ENCODE measurements around the gene SLC2A4RG.
A peak's percentile ranks its signal among the peaks of the same experiment; 100 is the strongest.

Gene SLC2A4RG

DNA sequence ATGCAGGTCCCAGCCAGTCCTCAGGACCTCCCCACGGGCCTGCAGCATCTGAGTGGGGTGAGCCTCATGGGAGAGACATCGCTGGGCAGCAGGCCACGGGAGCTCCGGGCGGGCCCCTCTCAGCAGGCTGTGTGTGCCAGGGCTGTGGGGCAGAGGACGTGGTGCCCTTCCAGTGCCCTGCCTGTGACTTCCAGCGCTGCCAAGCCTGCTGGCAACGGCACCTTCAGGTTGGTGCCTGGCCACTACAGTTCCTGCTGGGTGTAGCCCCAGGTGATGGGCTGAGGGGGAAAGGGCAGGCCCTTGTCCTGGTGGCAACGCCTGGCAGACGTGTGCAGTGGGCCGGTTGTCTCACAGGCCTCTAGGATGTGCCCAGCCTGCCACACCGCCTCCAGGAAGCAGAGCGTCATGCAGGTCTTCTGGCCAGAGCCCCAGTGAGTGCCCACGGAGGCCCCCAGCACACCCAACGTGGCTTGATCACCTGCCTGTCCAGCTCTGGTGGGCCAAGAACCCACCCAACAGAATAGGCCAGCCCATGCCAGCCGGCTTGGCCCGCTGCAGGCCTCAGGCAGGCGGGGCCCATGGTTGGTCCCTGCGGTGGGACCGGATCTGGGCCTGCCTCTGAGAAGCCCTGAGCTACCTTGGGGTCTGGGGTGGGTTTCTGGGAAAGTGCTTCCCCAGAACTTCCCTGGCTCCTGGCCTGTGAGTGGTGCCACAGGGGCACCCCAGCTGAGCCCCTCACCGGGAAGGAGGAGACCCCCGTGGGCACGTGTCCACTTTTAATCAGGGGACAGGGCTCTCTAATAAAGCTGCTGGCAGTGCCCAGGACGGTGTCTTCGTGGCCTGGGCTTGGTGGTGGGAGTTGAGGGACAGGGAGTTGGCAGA is 43.9 kb upstream of the SLC2A4RG start:
- Histone ChIP-seq H3K4me1 (ENCODE audit: insufficient read depth, low read length) (peaks cover 8% of the 10 kb centered on the region), H3K27me3 (ENCODE audit: insufficient read depth, low read length) (no peaks in the 10 kb centered on the region), H3K4me3 (ENCODE audit: low read length) (no peak overlapping the region), H3K9me3 (ENCODE audit: insufficient read depth, low read depth, low read length) (no peaks in the 10 kb centered on the region), H3K36me3 (ENCODE audit: insufficient read depth, low read length) (0 out of 2 replicates have a peak, but pooled peaks cover 6% of the 10 kb centered on the region), H3K27ac (ENCODE audit: low read depth, low read length) (no peak overlapping the region; the same call in 1 of the 2 replicates), H3K9ac (ENCODE audit: low read depth, low read length) (no peak overlapping the region)
- WGBS, result 90% methylated on average over 25 of the region's 25 CpGs

DNA sequence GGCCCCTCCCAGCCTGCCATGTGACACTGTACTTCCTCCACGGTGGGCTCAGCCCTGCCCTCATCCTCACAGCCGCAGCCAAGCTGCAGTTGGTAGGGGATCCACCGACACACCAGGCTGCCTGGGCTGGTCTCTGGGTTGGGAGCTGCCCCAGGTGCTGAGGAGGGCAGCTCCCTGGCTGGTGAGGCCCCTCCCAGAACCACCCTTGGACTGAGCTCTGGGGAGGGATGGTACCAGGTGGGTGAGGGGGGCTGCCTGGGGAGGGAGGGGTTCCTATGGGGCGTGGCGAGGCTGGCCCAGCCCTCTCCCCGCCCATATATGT is 43.3 kb upstream of the SLC2A4RG start:
- Histone ChIP-seq H3K4me3 (ENCODE audit: low read length) (peak overlapping the region; percentile 36; the same call in 1 of the 2 replicates), H3K36me3 (ENCODE audit: insufficient read depth, low read length) (0 out of 2 replicates have a peak, but pooled peaks cover 6% of the 10 kb centered on the region), H3K4me1 (ENCODE audit: insufficient read depth, low read length) (peaks cover 8% of the 10 kb centered on the region), H3K9ac (ENCODE audit: low read depth, low read length) (no peak overlapping the region), H3K27ac (ENCODE audit: low read depth, low read length) (no peak overlapping the region; the same call in 1 of the 2 replicates), H3K9me3 (ENCODE audit: insufficient read depth, low read depth, low read length) (no peaks in the 10 kb centered on the region), H3K27me3 (ENCODE audit: insufficient read depth, low read length) (no peaks in the 10 kb centered on the region)
- 49% methylated on average over 6 of the region's 6 CpGs for WGBS

DNA sequence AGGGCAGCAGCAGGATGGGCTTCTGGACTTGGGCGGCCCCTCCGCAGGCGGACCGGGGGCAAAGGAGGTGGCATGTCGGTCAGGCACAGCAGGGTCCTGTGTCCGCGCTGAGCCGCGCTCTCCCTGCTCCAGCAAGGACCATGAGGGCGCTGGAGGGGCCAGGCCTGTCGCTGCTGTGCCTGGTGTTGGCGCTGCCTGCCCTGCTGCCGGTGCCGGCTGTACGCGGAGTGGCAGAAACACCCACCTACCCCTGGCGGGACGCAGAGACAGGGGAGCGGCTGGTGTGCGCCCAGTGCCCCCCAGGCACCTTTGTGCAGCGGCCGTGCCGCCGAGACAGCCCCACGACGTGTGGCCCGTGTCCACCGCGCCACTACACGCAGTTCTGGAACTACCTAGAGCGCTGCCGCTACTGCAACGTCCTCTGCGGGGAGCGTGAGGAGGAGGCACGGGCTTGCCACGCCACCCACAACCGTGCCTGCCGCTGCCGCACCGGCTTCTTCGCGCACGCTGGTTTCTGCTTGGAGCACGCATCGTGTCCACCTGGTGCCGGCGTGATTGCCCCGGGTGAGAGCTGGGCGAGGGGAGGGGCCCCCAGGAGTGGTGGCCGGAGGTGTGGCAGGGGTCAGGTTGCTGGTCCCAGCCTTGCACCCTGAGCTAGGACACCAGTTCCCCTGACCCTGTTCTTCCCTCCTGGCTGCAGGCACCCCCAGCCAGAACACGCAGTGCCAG is 42.8 kb upstream of the SLC2A4RG start, which contains the start of gene TNFRSF6B:
TSS of gene TNFRSF6B (plus strand) at position 25 of the 729 bp plus-strand sequence. CDS start at position 141, 116 bp downstream.
- peak within 1 kb of the TSS; percentile 25; the same call in 1 of the 2 replicates for H3K27ac ChIP-seq (ENCODE audit: low read depth, low read length)
- H3K4me3 ChIP-seq (ENCODE audit: low read length), result peak within 1 kb of the TSS; percentile 36
- H3K36me3 ChIP-seq (ENCODE audit: insufficient read depth, low read length), result 0 out of 2 replicates have a peak, but pooled peaks cover 6% of the 10 kb centered on the region
- WGBS, result 70% methylated on average over 52 of the region's 52 CpGs
- H3K4me1 ChIP-seq (ENCODE audit: insufficient read depth, low read length), result peaks cover 8% of the 10 kb centered on the region
- H3K9me3 ChIP-seq (ENCODE audit: insufficient read depth, low read depth, low read length), result no peaks in the 10 kb centered on the region
- no peaks in the 10 kb centered on the region for H3K27me3 ChIP-seq (ENCODE audit: insufficient read depth, low read length)
- H3K9ac ChIP-seq (ENCODE audit: low read depth, low read length), result peak within 1 kb of the TSS; percentile 38

DNA sequence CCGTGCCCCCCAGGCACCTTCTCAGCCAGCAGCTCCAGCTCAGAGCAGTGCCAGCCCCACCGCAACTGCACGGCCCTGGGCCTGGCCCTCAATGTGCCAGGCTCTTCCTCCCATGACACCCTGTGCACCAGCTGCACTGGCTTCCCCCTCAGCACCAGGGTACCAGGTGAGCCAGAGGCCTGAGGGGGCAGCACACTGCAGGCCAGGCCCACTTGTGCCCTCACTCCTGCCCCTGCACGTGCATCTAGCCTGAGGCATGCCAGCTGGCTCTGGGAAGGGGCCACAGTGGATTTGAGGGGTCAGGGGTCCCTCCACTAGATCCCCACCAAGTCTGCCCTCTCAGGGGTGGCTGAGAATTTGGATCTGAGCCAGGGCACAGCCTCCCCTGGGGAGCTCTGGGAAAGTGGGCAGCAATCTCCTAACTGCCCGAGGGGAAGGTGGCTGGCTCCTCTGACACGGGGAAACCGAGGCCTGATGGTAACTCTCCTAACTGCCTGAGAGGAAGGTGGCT is 42.2 kb upstream of the SLC2A4RG start:
- no peak overlapping the region for H3K4me3 ChIP-seq (ENCODE audit: low read length)
- H3K36me3 ChIP-seq (ENCODE audit: insufficient read depth, low read length), result 0 out of 2 replicates have a peak, but pooled peaks cover 6% of the 10 kb centered on the region
- H3K27me3 ChIP-seq (ENCODE audit: insufficient read depth, low read length), result no peaks in the 10 kb centered on the region
- H3K9me3 ChIP-seq (ENCODE audit: insufficient read depth, low read depth, low read length), result no peaks in the 10 kb centered on the region
- WGBS, result 87% methylated on average over 7 of the region's 7 CpGs
- no peak overlapping the region for H3K9ac ChIP-seq (ENCODE audit: low read depth, low read length)
- no peak overlapping the region for H3K27ac ChIP-seq (ENCODE audit: low read depth, low read length)
- peaks cover 8% of the 10 kb centered on the region for H3K4me1 ChIP-seq (ENCODE audit: insufficient read depth, low read length)

DNA sequence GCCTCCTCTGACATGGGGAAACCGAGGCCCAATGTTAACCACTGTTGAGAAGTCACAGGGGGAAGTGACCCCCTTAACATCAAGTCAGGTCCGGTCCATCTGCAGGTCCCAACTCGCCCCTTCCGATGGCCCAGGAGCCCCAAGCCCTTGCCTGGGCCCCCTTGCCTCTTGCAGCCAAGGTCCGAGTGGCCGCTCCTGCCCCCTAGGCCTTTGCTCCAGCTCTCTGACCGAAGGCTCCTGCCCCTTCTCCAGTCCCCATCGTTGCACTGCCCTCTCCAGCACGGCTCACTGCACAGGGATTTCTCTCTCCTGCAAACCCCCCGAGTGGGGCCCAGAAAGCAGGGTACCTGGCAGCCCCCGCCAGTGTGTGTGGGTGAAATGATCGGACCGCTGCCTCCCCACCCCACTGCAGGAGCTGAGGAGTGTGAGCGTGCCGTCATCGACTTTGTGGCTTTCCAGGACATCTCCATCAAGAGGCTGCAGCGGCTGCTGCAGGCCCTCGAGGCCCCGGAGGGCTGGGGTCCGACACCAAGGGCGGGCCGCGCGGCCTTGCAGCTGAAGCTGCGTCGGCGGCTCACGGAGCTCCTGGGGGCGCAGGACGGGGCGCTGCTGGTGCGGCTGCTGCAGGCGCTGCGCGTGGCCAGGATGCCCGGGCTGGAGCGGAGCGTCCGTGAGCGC is 41.6 kb upstream of the SLC2A4RG start:
- 91% methylated on average over 40 of the region's 40 CpGs for WGBS
- peaks cover 8% of the 10 kb centered on the region for H3K4me1 ChIP-seq (ENCODE audit: insufficient read depth, low read length)

DNA sequence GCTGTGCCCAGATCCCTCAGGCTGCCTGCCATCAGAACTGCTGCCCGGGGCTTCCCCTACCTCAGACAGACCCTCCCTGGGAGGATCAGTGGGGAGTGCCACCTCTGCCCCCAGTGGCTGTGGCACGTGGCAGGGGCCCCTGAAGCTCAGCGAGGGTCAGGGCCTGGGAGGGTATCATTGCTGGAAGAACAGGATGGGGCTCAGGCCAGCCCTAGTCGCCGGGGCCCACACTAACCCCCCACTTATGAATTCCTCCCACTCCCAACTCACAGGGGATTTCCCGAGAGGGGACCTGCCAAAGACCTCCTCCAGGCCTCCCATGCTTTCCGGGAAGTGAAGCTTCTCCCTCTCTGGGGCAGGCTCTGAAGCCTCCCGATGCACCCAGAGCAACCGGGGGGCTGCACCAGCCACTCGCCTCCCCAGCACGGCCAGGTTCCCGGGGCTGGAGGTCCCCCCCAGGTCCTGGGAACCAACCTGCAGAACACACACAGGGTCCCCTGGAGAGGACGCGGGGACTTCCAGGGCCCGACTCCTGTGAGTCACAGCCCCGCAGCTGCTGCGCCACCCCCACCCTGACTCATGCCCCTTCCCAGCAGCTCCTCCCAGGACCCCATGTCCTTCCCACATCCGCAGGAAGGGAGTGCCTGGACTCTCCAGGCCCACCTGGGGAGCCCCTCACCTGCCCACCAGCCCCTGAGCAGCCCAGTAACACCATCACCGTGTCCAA is 40.7 kb upstream of the SLC2A4RG start:
- WGBS, result 50% methylated on average over 19 of the region's 19 CpGs
- peaks cover 8% of the 10 kb centered on the region for H3K4me1 ChIP-seq (ENCODE audit: insufficient read depth, low read length)
- H3K9me3 ChIP-seq (ENCODE audit: insufficient read depth, low read depth, low read length), result no peaks in the 10 kb centered on the region
- H3K4me3 ChIP-seq (ENCODE audit: low read length), result no peak overlapping the region
- peak overlapping the region; percentile 63 for H3K27ac ChIP-seq (ENCODE audit: low read depth, low read length)
- H3K36me3 ChIP-seq (ENCODE audit: insufficient read depth, low read length), result 0 out of 2 replicates have a peak, but pooled peaks cover 3% of the 10 kb centered on the region
- no peaks in the 10 kb centered on the region for H3K27me3 ChIP-seq (ENCODE audit: insufficient read depth, low read length)
- no peak overlapping the region for H3K9ac ChIP-seq (ENCODE audit: low read depth, low read length)

More for the DNA sequence above, 41.6 kb upstream of the SLC2A4RG start:
- Histone ChIP-seq H3K36me3 (ENCODE audit: insufficient read depth, low read length) (0 out of 2 replicates have a peak, but pooled peaks cover 6% of the 10 kb centered on the region), H3K9me3 (ENCODE audit: insufficient read depth, low read depth, low read length) (no peaks in the 10 kb centered on the region), H3K9ac (ENCODE audit: low read depth, low read length) (no peak overlapping the region; the same call in 1 of the 2 replicates), H3K27ac (ENCODE audit: low read depth, low read length) (no peak overlapping the region), H3K27me3 (ENCODE audit: insufficient read depth, low read length) (no peaks in the 10 kb centered on the region), H3K4me3 (ENCODE audit: low read length) (no peak overlapping the region)

DNA sequence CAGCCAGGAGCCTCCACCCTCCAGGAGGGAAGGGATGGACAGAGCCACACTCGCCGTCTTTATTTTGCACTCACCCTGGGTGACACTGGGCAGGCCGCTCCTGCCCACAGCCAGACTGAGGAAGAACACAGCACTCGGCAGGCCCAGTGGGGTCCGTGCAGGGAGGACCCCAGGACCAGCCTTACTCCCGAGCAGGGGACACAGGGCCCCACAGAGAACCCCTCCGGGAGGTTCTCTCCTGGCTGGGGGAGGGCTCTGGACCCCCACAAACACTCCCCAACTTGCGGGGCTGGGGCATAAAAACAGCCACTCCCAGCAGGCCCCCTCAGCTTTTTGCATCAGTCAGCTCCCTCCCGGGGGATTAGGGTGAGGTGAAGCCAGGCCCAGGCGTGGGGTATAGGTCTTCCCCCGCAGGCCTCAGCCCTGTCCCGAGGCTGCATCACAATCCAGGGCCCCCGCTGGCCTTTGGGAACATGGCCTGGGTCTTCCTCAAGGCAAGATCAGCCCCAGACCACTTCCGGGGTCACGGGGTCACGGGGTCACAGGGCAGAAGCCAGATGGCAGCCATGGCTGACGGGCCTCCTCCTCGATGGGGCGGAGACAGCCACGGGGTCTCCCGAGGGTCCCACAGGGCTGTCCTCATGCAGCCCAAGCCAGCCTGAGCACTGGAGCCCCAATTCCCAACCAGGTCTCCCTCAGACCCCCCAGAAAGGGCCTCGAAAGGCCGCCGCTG is 39.9 kb upstream of the SLC2A4RG start:
- Histone ChIP-seq H3K9me3 (ENCODE audit: insufficient read depth, low read depth, low read length) (no peaks in the 10 kb centered on the region), H3K27ac (ENCODE audit: low read depth, low read length) (peak overlapping the region; percentile 63), H3K27me3 (ENCODE audit: insufficient read depth, low read length) (no peaks in the 10 kb centered on the region), H3K36me3 (ENCODE audit: insufficient read depth, low read length) (peaks cover 7% of the 10 kb centered on the region), H3K9ac (ENCODE audit: low read depth, low read length) (no peak overlapping the region), H3K4me1 (ENCODE audit: insufficient read depth, low read length) (peaks cover 8% of the 10 kb centered on the region), H3K4me3 (ENCODE audit: low read length) (no peak overlapping the region)
- WGBS, result 83% methylated on average over 24 of the region's 24 CpGs

DNA sequence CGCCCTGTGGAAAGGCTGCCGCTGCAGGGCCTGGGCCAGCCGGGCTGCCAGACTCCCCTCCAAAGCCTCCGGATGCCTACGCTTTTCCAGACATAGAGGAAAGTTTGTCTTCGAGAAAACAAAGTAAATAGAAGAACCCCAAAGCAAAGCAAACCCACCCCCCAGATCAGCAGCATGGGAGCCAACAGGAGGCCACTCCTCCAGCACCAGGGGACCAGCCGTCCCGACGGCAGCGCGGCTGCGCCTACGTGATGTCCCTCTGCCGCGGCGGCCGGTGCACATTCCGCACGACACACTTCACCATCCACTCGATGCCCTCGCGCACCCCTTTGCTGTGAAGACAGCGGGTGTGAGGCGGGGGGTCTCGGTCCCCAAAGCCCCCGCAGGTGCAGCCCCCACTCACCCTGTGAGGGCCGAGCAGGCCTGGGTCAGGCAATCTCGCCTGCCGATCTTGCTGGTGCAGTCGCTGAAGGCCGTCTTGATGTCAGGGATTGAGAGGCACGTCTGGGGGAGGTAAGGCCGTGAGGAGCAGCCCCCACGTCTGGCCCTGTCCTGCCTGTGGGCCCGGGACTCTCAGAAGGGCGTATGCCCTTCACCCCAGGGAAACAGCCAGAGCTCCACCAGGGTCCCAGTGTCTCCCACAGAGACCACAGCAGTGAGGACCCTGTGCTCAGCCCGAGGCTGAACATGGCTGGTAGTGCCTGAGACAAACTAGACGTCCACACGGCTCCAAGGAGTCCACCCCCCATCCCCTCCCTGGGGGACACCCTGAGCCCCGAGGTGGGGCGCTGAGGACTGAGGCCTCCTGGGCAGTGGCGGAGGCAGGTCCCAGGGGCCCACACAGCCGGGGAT is 39.2 kb upstream of the SLC2A4RG start:
- no peak overlapping the region for H3K9ac ChIP-seq (ENCODE audit: low read depth, low read length)
- no peaks in the 10 kb centered on the region for H3K27me3 ChIP-seq (ENCODE audit: insufficient read depth, low read length)
- peaks cover 15% of the 10 kb centered on the region for H3K36me3 ChIP-seq (ENCODE audit: insufficient read depth, low read length)

DNA sequence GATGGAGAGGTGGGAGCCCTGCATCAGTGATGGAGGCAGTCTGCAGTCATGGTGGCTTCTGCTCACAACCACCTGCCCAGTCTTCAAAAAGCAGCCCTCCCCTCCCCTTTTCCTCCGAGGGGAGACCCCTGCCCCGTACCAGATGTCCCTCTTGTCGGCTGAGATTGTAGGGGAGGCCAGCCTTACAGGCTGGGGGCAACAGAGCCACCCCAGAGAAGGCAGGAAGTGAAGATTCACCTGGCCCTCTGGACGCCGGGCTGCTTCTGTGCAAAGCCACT is 38.6 kb upstream of the SLC2A4RG start:
- Histone ChIP-seq H3K36me3 (ENCODE audit: insufficient read depth, low read length) (peaks cover 20% of the 10 kb centered on the region), H3K27me3 (ENCODE audit: insufficient read depth, low read length) (no peaks in the 10 kb centered on the region)
- 85% methylated on average over 5 of the region's 5 CpGs for WGBS

More for the DNA sequence above, 39.2 kb upstream of the SLC2A4RG start:
- peaks cover 8% of the 10 kb centered on the region for H3K4me1 ChIP-seq (ENCODE audit: insufficient read depth, low read length)
- H3K4me3 ChIP-seq (ENCODE audit: low read length), result no peak overlapping the region
- WGBS, result 94% methylated on average over 42 of the region's 43 CpGs
- H3K9me3 ChIP-seq (ENCODE audit: insufficient read depth, low read depth, low read length), result no peaks in the 10 kb centered on the region
- no peak overlapping the region for H3K27ac ChIP-seq (ENCODE audit: low read depth, low read length)

More for the DNA sequence above, 38.6 kb upstream of the SLC2A4RG start:
- Histone ChIP-seq H3K9ac (ENCODE audit: low read depth, low read length) (no peak overlapping the region), H3K9me3 (ENCODE audit: insufficient read depth, low read depth, low read length) (no peaks in the 10 kb centered on the region), H3K4me3 (ENCODE audit: low read length) (no peak overlapping the region), H3K4me1 (ENCODE audit: insufficient read depth, low read length) (peaks cover 8% of the 10 kb centered on the region), H3K27ac (ENCODE audit: low read depth, low read length) (no peak overlapping the region)
